IPS-11a (cell line): Measurements from ENCODE around the gene RAPGEF1.
"Not testable (repeated sequence)": the region's sequence is repeated elsewhere in the genome, so short reads cannot be mapped to it uniquely, and the experiment has no call there.

Experiments used
- H3K4me3 ChIP-seq: one replicate; pipeline ENCODE4 v1.5.1; 2013; ENCODE audit warnings: low read depth, low read length, control low read depth

RAPGEF1 gene

DNA sequence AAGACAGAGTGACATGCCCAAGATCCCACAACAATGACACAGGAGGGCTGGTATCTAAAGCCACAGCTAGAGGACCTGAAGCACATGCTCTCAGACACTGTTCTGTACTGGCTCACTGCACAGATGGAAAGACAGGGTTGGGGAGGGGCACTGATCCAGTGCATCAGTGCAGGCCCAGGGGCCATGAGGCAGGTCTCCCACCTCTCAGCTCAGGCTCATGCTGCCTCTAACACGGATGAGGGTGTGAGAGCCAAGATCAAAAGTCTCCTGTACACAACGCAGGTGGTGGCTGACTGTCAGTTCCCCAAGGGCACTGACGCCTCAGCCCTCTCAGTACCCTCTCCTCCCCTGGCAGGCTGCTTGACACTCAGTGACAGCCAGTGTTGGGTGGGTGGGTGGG lies 10.9 kb downstream of the RAPGEF1 start:
- no peak overlapping the region for H3K4me3 ChIP-seq

DNA sequence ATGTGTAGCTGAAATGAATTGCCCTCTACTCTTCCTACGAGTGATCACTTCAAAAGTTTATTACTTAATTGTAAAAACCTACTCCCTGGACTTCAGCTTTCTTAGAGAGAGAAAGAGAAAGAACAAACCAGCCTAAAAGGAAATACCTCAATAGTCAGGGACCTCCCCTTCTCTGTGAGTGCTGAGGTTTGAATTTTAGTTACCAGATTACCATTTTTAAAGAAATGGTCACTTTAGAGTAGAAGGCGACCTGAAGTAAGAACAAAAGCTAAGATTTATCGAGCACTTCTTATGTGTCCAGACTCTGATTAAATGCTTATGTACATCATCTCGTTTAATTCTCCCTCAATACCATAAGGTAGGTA lies 11.3 kb downstream of the RAPGEF1 start:
- H3K4me3 ChIP-seq = no peak overlapping the region

GRCh38 chr9:131727795-131728545 lies 11.9 kb downstream of the RAPGEF1 start:
- H3K4me3 ChIP-seq = no peak overlapping the region

- H3K4me3 ChIP-seq = no peak overlapping the region
These were observed 12.6 kb downstream of the RAPGEF1 start for GRCh38 chr9:131727184-131727759.

- H3K4me3 ChIP-seq = no peak overlapping the region
These were observed 15.2 kb downstream of the RAPGEF1 start for GRCh38 chr9:131724683-131725082.

GRCh38 chr9:131723632-131724031 lies 16.2 kb downstream of the RAPGEF1 start:
- H3K4me3 ChIP-seq = no peak overlapping the region

GRCh38 chr9:131722255-131722654 lies 17.6 kb downstream of the RAPGEF1 start:
- no peak overlapping the region for H3K4me3 ChIP-seq

DNA sequence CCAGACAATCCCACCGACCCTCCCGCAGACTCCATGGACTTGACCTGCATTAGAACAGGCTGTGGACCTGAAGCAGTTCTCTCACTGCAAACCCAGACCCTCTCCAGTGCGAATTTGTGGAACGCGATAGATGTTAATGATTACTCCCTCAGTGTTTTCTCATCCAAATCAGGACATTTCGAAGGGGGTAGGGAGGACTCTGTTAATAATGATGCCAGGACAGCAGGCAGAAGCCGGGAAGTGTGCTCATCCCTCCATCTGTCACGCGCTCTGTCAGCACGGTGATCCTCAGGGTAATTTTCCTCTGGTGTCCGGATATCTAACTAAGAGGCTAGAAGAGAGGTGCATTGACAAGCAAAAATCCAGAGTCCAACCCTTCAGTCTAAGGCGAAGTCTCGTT lies 18.8 kb downstream of the RAPGEF1 start:
- H3K4me3 ChIP-seq = no peak overlapping the region

GRCh38 chr9:131720330-131720729 lies 19.5 kb downstream of the RAPGEF1 start:
- H3K4me3 ChIP-seq = no peak overlapping the region

GRCh38 chr9:131719262-131719908 lies 20.5 kb downstream of the RAPGEF1 start:
- H3K4me3 ChIP-seq = no peak overlapping the region

DNA sequence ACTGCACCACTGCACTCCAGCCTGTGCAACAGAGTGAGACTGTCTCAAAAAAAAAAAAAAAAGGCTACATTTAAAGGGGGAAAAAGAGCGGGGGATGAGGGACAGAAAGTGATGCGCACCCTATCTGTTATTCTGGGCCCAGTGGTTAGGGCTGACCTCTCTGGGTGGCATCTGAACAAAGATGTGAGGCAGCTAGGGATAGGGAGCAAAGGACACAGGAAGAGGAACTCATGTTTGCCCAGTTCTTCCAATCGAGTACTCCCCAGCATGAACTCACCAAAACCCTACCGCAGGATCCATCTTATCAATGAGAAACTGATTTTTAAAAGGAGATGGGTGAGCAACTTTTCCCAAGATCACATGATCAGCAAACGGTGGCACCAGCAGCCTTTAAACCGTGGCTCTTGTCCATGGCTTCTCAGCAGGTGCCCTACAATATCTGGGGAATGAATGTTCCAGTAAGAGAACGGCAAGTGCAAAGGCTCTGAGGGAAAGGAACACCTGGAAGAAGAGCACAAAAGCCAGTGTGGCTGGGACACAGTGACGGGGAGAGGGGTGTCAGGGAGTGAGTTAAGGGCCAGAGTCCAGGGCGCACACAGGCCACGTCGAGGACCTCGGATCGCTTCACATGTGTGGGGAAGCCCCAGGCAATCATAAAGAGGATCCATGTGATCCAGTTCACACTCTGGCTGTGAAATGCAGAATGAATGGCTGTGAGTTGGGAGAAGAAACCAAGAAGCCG lies 22.0 kb downstream of the RAPGEF1 start:
- H3K4me3 ChIP-seq = no peak overlapping the region

- H3K4me3 ChIP-seq = no peak overlapping the region
These were observed 24.0 kb downstream of the RAPGEF1 start for GRCh38 chr9:131715906-131716305.

DNA sequence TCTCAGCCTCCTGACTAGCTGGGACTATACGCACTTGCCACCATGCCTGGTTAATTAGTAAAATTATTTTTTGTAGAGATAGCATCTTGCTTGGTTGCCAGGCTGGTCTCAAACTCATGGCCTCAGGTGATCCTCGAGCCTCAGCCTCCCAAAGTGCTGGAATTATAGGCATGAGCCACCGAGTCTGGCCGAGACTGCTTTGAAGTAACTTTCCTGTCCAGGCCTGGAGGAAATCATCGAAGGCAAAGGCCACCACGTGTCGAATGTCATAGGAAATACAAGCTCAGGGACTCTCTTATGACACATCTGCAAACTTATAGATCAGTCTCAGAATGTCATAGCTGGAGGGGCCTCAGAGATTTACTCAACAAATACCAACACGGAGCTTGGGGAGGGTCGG lies 25.1 kb downstream of the RAPGEF1 start:
- no peak overlapping the region for H3K4me3 ChIP-seq

- no peak overlapping the region for H3K4me3 ChIP-seq
These were observed 25.7 kb downstream of the RAPGEF1 start for GRCh38 chr9:131714161-131714646.

GRCh38 chr9:131713016-131713415 lies 26.9 kb downstream of the RAPGEF1 start:
- H3K4me3 ChIP-seq = no peak overlapping the region

DNA sequence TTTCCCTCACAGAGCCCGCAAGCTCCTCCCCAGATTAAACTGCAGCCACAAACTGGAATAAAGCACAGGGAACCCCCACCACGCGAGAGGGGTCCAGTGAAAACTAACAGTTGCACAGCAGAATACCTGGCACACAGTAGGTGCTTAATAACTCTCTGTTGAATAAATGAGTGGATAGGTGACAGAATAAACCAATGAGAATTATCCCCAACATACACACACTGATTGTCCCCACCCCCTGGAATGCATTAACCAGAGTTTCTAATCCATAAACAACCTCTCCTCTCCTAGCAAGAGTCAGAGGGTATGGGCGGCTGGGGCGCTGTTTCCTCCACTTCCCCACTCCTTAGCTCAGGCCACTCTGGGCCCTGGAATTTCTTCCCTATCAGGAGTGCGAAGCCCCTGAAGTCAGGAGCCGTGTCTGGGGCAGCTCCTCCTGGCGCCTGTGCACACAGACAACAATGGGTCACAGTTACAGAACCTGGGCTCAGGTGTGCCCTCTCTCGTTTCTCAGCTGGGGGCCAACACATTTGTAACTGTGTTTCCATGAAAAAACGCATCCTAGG lies 27.6 kb downstream of the RAPGEF1 start:
- no peak overlapping the region for H3K4me3 ChIP-seq

GRCh38 chr9:131709771-131710431 lies 30.0 kb downstream of the RAPGEF1 start:
- no peak overlapping the region for H3K4me3 ChIP-seq

DNA sequence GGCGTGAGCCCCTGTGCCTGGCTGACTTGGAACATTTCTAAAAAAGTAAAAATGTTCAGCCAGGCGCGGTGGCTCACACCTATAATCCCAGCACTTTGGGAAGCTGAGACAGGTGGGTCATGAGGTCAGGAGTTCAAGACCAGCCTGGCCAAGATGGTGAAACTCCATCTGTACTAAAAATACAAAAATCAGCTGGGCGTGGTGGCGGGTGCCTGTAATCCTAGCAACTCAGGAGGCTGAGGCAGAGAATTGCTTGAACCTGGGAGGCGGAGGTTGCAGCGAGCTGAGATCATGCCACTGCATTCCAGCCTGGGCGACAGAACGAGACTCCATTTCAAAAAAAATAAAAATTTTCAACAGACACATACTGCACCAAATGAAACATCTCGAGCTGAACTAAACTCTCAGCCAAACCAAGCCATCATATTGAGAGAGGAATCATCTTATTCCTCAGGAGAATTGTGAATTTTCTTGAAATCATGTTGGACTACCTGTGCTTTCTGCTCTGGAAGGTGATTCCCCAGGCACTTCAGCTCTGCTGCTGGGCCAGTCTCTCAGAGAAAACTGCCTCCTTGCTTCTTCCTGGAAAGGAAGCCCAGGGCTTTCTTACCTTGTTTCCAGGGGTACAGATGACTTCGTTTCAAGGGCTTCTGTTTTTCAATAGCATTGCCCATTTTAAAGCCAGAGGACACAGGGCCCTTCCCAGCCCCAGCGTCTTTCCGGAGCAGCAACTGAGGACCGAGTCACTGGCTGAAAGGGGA lies 30.7 kb downstream of the RAPGEF1 start:
- not testable (repeated sequence) for H3K4me3 ChIP-seq

GRCh38 chr9:131708226-131709002 lies 31.5 kb downstream of the RAPGEF1 start:
- no peak overlapping the region for H3K4me3 ChIP-seq
